Measurements from ENCODE around the gene KYNU.
A peak's percentile ranks its signal among the peaks of the same experiment; 100 is the strongest.
"Not testable (repeated sequence)": the region's sequence is repeated elsewhere in the genome, so short reads cannot be mapped to it uniquely, and the experiment has no call there.

The KYNU gene

GRCh38 chr2:142857256-142858164, 20.0 kb upstream of the KYNU start:
- TF ChIP-seq POU2F2 (IDR thresholded peaks at IDR 0.05; ENCODE audit: low read depth, low read length) (no peak), POLR2AphosphoS5 (IDR thresholded peaks at IDR 0.05; ENCODE audit: low read depth, low read length) (no peak), POLR2A (IDR thresholded peaks at IDR 0.05; ENCODE audit: low read depth, low read length) (no peak), TAF1 (IDR thresholded peaks at IDR 0.05; ENCODE audit: low read depth, low read length) (no peak), PAX5 (IDR thresholded peaks at IDR 0.05; ENCODE audit: insufficient read depth, low read length, severe bottlenecking) (no peak)
- DNase-seq (ENCODE audit: insufficient read length, low spot score), result no peak
- no peak for FAIRE-seq

DNA sequence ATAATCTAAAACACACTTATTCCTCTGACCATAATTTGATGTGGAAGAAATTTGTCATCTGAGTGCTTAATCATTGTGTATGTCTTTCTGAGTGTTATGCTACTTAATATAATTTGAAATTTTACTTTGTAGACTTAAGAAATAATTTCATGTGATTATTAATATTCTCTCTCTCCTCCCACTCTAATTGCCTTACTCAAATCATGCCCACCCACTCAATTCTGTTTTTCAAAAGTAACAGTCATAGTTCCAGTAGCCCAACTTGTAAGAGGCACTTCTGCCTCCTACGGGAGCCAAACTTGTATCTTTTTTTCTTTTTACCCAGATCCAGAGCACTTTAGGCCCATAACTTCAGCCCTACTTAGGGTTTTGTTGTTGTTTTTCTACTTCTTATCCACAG, 18.5 kb upstream of the KYNU start:
- no peak for FAIRE-seq
- TF ChIP-seq SPI1 (IDR thresholded peaks at IDR 0.05; ENCODE audit: low read depth, low read length) (no peak), POU2F2 (IDR thresholded peaks at IDR 0.05; ENCODE audit: low read depth, low read length) (no peak), POLR2A (IDR thresholded peaks at IDR 0.05; ENCODE audit: low read depth, low read length) (no peak), TAF1 (IDR thresholded peaks at IDR 0.05; ENCODE audit: low read depth, low read length) (no peak), PAX5 (IDR thresholded peaks at IDR 0.05; ENCODE audit: insufficient read depth, low read length, severe bottlenecking) (no peak), POLR2AphosphoS5 (IDR thresholded peaks at IDR 0.05; ENCODE audit: low read depth, low read length) (no peak)
- DNase-seq (ENCODE audit: insufficient read length, low spot score), result no peak

GRCh38 chr2:142862299-142862698, 15.2 kb upstream of the KYNU start:
- TF ChIP-seq POU2F2 (IDR thresholded peaks at IDR 0.05; ENCODE audit: low read depth, low read length) (no peak), POLR2AphosphoS5 (IDR thresholded peaks at IDR 0.05; ENCODE audit: low read depth, low read length) (no peak), TAF1 (IDR thresholded peaks at IDR 0.05; ENCODE audit: low read depth, low read length) (no peak), POLR2A (IDR thresholded peaks at IDR 0.05; ENCODE audit: low read depth, low read length) (no peak), PAX5 (IDR thresholded peaks at IDR 0.05; ENCODE audit: insufficient read depth, low read length, severe bottlenecking) (no peak)
- FAIRE-seq (no peak), DNase-seq (ENCODE audit: insufficient read length, low spot score) (no peak)

GRCh38 chr2:142862847-142863246, 14.6 kb upstream of the KYNU start:
- TF ChIP-seq PAX5 (IDR thresholded peaks at IDR 0.05; ENCODE audit: insufficient read depth, low read length, severe bottlenecking), result no peak
- no peak for TF ChIP-seq POLR2AphosphoS5 (IDR thresholded peaks at IDR 0.05; ENCODE audit: low read depth, low read length)
- TF ChIP-seq POLR2A (IDR thresholded peaks at IDR 0.05; ENCODE audit: low read depth, low read length), result no peak
- TF ChIP-seq TAF1 (IDR thresholded peaks at IDR 0.05; ENCODE audit: low read depth, low read length), result no peak
- TF ChIP-seq POU2F2 (IDR thresholded peaks at IDR 0.05; ENCODE audit: low read depth, low read length), result no peak
- no peak for TF ChIP-seq SPI1 (IDR thresholded peaks at IDR 0.05; ENCODE audit: low read depth, low read length)
- DNase-seq (ENCODE audit: insufficient read length, low spot score) (no peak), FAIRE-seq (no peak)

GRCh38 chr2:142863485-142863961, 13.9 kb upstream of the KYNU start:
- TF ChIP-seq SPI1 (IDR thresholded peaks at IDR 0.05; ENCODE audit: low read depth, low read length), result no peak
- TF ChIP-seq PAX5 (IDR thresholded peaks at IDR 0.05; ENCODE audit: insufficient read depth, low read length, severe bottlenecking), result no peak
- TF ChIP-seq POLR2AphosphoS5 (IDR thresholded peaks at IDR 0.05; ENCODE audit: low read depth, low read length), result no peak
- TF ChIP-seq TAF1 (IDR thresholded peaks at IDR 0.05; ENCODE audit: low read depth, low read length), result no peak
- TF ChIP-seq POU2F2 (IDR thresholded peaks at IDR 0.05; ENCODE audit: low read depth, low read length), result no peak
- no peak for TF ChIP-seq POLR2A (IDR thresholded peaks at IDR 0.05; ENCODE audit: low read depth, low read length)
- DNase-seq (ENCODE audit: insufficient read length, low spot score) (no peak), FAIRE-seq (no peak)

GRCh38 chr2:142864605-142865004, 12.9 kb upstream of the KYNU start:
- DNase-seq (ENCODE audit: insufficient read length, low spot score); FAIRE-seq: not testable (repeated sequence)

GRCh38 chr2:142865924-142866323, 11.5 kb upstream of the KYNU start:
- DNase-seq (ENCODE audit: insufficient read length, low spot score) (peak; percentile 17), FAIRE-seq (peak; percentile 93)
- peak; percentile 84 for TF ChIP-seq SPI1 (IDR thresholded peaks at IDR 0.05; ENCODE audit: low read depth, low read length)
- TF ChIP-seq POLR2A (IDR thresholded peaks at IDR 0.05; ENCODE audit: low read depth, low read length), result 0 out of 2 replicates have a peak, but pooled peaks have one; percentile 43
- no peak for TF ChIP-seq TAF1 (IDR thresholded peaks at IDR 0.05; ENCODE audit: low read depth, low read length)
- no peak for TF ChIP-seq POU2F2 (IDR thresholded peaks at IDR 0.05; ENCODE audit: low read depth, low read length)
- TF ChIP-seq POLR2AphosphoS5 (IDR thresholded peaks at IDR 0.05; ENCODE audit: low read depth, low read length), result no peak
- TF ChIP-seq PAX5 (IDR thresholded peaks at IDR 0.05; ENCODE audit: insufficient read depth, low read length, severe bottlenecking), result no peak

DNA sequence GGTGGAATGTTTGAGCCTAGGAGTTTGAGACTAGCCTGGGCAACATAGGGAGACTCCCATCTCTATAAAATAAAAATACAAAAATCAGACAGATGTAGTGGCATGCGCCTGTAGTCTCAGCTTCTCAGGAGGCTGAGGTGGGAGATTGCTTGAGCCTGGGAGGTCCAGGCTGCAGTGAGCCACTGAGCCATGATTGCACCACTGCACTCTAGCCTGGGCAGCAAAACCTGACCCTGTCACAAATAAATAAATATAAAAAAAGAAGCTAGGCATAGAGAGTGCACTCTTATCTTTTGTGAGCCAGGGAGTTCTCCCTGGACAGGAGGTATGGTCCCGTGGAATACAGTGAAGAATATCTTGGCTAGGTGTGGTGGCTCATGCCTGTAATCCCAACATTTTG, 11.0 kb upstream of the KYNU start:
- FAIRE-seq (no peak), DNase-seq (ENCODE audit: insufficient read length, low spot score) (no peak)
- TF ChIP-seq POLR2AphosphoS5 (IDR thresholded peaks at IDR 0.05; ENCODE audit: low read depth, low read length) (no peak), TAF1 (IDR thresholded peaks at IDR 0.05; ENCODE audit: low read depth, low read length) (no peak), PAX5 (IDR thresholded peaks at IDR 0.05; ENCODE audit: insufficient read depth, low read length, severe bottlenecking) (no peak), POLR2A (IDR thresholded peaks at IDR 0.05; ENCODE audit: low read depth, low read length) (no peak), POU2F2 (IDR thresholded peaks at IDR 0.05; ENCODE audit: low read depth, low read length) (no peak), SPI1 (IDR thresholded peaks at IDR 0.05; ENCODE audit: low read depth, low read length) (no peak)

DNA sequence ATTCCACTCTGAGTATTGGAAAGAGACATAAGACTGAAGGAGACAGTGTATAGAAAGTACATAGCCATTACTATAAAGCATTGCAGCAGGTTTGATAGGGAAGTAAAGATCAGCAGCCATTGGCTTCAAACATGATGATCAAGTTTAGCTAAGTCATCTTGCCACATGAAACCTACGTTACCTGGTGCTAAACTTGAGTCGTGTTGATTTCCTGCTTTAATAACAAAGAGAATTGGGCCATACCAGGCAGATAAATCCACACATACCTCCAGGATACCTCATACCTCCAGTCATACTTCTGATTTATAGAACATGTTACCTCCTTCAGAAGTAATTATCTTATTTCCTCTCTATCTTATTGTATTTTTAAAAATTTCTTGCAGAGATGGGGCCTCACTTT, 10.3 kb upstream of the KYNU start:
- TF ChIP-seq TAF1 (IDR thresholded peaks at IDR 0.05; ENCODE audit: low read depth, low read length) (no peak), POLR2AphosphoS5 (IDR thresholded peaks at IDR 0.05; ENCODE audit: low read depth, low read length) (no peak), POLR2A (IDR thresholded peaks at IDR 0.05; ENCODE audit: low read depth, low read length) (no peak), POU2F2 (IDR thresholded peaks at IDR 0.05; ENCODE audit: low read depth, low read length) (no peak)
- FAIRE-seq, result peak; percentile 20
- no peak for DNase-seq (ENCODE audit: insufficient read length, low spot score)

Measured in GM12891 (cell line).